KBM-7 (cell line): Measurements from ENCODE around the gene AMFR.

ENCODE experiments used
- DNase-seq: peaks from one replicate; pipeline ENCODE4 v3.0.0-alpha.2; 2015
- in situ Hi-C: fragments of 300-500 bp; cut with MboI; formaldehyde crosslinking; loops from 2 replicates; pipeline ENCODE4 v1.14.3; 2020; ENCODE audit warnings: low sequenced_read_pairs, low pct_unique_long_range_greater_than_20kb, mixed read lengths

Gene AMFR

DNA sequence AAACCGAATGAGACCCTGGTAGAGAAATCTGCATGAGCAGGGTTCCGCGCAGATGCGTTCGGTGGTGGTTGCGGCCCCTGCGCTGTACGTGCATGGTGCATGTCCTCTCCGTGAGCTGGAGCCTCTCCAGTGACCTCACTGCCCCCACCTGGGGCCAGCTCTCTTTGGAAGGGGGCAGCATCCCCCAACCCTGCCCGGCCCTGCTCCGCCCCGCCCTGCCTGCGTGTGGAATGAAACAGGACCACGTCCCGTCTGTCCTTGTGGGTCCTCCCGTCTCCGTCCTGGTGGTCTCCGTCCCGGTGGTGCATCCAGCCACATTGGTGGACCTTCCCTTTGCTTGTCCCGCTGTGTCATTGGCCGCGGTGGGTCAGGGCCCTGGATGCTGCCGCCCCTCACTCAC is 84.9 kb downstream of the AMFR start:
- in situ Hi-C loops: no loop called here
- no peak for DNase-seq

- in situ Hi-C loops: no loop called here
- DNase-seq: no peak
These were observed 85.7 kb downstream of the AMFR start for GRCh38 chr16:56339431-56340195.

DNA sequence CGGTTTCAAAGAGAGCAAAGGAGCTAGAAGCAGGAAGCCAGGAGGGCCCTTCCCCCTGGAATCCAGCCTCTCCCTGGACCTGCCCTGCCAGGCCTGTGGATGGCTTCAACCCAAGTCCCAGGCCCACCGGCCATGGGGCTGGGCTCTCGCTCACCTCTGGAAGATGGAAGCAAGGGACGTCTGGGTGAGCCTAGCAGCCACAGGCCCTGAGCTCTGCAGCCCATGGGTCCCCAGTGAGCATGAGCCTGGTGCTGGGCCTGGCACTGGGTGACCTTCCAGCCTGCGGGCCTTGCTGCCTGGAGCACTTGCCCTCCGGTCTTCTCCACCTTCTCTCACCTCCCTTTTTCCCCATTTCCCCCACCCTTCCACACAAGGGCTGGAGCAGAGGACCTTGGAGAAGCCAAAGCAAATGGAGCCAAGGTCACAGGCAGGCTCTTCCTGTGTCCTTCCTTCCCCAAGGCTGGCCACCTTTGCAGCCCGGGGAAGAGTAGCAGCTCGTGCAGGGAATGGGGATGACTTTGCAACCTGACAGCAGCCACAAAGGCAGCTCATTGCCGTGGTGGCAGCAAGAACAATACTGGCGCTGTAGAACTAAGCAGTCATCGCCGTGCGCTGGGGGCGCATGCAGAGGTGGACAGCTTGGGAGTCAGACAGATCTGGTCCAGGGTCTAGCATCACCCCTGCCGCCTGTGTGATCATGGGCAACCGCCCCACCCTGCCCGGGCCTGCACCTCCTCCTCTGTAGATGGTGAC is 86.6 kb downstream of the AMFR start:
- DNase-seq: no peak
- in situ Hi-C loops: no loop called here

- in situ Hi-C loops: no loop called here
- no peak for DNase-seq
These were observed 87.5 kb downstream of the AMFR start for GRCh38 chr16:56337858-56338325.

DNA sequence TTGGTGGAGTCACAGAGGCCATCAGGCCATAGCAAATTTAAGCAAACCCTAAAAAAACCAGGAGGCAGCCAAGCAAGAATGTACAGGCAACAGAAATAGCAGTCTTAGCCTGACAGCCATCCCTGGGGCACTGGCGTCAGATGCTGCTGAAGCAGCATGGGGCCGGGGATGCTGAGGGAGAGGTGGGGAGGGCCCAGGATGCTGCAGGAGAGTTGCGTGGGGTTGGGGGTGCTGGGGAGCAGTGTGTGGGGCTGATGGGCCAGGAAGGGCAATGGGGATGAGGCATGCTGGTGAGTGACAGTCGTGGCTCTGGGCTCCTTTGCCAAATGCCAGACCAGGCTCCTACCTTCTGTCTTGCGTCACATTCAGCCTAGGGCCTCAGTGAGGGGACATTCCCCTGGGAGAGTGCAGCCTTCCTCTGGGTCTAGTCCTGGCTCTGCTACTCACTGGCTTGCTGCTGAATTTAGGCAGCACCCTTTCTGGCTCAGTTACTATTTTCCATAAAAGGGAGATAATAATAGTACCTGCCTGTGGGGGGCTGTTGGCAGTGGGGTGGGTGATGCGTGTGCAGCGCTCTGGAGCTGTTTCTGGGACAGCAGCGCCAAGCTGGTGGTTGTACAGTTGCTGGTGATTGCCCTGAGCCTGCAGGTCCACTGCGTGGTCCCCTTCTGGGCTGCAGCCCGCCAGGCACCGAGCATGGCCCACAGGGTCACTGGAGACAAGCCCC is 88.1 kb downstream of the AMFR start:
- in situ Hi-C loops: no loop called here
- DNase-seq: no peak

DNA sequence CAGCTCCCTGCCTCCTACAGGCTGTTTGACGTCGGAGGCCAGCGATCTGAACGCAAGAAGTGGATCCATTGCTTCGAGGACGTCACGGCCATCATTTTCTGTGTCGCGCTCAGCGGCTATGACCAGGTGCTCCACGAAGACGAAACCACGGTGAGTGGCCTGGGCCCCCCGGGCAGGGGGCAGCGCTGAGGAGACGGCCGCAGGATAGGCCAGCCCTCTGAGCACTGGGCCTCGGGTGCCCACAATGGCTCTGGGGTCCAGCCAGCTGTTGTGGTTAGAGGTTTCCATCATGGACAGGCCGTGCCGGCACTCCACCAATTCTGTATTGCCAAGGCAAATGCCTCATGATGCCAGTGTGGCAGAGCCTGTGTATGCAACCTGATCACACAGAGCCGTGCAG is 88.6 kb downstream of the AMFR start:
- DNase-seq: no peak
- in situ Hi-C loops: no loop called here

- DNase-seq: no peak
- in situ Hi-C loops: no loop called here
These were observed 89.2 kb downstream of the AMFR start for GRCh38 chr16:56336071-56336688.

DNA sequence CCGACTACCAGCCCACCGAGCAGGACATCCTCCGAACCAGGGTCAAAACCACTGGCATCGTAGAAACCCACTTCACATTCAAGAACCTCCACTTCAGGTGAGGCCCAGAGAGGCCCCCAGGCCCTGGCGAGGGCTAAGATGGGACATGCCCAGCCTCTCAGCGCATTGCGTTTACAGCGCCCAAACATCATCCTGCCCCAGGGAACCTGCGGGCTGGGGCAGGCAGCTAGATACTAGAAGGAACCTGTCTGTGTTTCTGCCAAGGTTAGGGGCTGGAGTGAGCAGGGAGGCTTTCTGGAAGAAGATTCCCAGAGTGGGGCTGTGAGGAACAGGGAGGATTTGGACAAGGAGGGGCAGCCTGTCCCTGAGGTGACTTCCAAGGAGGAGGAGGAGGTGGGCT is 90.6 kb downstream of the AMFR start:
- DNase-seq: no peak
- in situ Hi-C loops: no loop called here

DNA sequence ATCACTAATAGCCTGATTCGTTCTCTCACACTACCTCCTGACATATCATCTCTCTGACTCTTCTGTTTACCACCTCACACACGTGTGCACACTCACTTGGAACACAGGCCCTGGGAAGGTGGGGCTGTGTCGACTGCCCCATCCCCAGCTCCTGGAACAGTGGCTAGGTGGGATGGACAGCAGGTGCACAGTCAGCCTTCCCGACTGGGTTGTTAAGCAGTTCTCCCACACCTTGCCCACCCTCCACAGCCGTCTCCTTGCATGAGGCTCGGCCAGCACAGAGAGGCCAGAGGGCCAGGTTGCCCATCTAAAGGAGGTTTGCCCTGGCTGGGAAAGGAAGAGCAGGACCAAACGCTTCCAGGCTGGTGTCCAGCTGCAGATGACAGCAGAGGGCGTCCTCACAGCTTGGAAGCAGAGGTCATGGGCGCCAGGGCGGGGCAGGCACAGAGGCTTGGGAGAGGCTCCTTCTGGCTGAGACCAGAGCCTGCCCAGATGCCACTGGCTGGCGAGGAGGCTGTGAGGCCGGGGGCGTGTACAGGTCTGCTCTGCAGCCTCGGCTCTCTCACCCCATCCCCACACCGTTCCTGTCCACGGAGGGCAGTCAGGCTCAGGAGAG is 92.8 kb downstream of the AMFR start:
- in situ Hi-C loops: no loop called here
- no peak for DNase-seq

GRCh38 chr16:56331915-56332314 is 93.4 kb downstream of the AMFR start:
- in situ Hi-C loops: no loop called here
- no peak for DNase-seq

- DNase-seq: no peak
- in situ Hi-C loops: no loop called here
These were observed 93.9 kb downstream of the AMFR start for GRCh38 chr16:56331399-56331798.

DNA sequence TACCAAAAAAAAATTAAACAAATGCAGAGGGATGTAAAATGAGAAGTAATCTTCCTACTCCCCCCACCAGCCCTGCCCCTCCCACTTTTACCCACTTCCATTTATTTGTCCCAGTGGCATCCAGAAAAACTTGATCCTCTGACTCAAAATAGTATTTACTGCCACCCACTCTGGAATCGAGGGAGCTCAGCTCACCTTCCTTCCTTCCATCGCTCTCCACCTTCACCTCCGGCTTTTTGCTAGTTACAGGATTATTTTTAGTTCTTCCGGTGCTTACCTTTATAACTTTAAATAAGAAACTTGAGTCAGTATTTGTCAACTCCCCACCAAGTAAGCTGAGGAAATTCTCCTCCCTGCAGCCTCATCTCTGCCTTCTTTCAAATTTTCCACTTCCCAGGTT is 94.9 kb downstream of the AMFR start:
- DNase-seq: no peak
- in situ Hi-C loops: no loop called here

- DNase-seq: no peak
- in situ Hi-C loops: no loop called here
These were observed 95.5 kb downstream of the AMFR start for GRCh38 chr16:56329887-56330286.

DNA sequence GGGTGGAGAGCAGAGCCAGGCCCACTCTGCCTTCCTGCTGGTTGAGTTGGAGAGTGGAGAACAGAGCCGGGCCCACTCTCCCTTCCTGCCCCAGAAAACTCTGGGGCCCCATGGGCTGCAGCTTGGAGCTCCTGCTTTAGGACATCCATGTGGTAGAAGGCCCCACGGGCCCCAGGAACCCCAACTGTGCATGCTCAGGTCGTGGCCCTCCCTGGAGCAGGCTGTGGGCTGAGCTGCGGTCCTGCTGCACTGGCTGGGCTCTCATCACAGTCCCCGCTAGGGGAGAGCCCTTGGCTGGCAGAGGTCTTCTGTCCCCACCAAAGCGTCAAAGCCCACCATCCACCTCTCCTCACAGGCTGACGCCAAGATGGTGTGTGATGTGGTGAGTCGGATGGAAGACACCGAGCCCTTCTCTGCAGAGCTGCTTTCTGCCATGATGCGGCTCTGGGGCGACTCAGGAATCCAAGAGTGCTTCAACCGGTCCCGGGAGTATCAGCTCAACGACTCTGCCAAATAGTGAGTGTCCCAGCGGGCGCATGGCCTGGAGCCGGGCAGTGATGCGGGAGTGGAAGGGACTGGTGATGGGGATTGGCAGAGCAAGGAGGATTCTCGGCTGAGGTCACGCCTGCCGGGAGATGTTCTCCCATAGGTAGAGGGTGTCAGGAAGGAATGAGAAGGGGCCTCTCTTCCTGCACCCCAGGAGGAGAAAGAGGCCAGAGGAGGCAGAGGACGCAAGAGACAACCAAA is 96.9 kb downstream of the AMFR start:
- in situ Hi-C loops: no loop called here
- no peak for DNase-seq

GRCh38 chr16:56327929-56328258 is 97.5 kb downstream of the AMFR start:
- in situ Hi-C loops: no loop called here
- DNase-seq: no peak

GRCh38 chr16:56327071-56327928 is 98.0 kb downstream of the AMFR start:
- in situ Hi-C loops: no loop called here
- no peak for DNase-seq

DNA sequence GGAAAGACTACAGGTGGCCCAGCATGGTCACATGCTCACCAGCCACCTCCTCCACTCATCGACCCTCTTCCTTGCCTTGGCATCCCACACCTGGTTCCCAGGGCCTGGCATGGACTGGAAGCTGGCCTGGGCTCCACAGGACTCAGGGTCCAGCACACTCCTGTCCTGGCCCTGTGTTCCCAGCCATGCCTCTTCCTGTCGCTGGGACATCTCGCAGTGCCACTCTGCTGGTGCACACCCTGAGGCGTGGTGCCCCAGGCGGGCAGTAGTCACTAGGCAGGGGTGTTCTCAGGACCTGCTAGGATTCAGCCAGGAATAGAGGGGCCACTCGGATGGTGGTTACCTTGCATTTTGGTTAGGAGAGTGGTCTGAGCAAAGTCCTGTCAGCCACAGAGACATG is 99.4 kb downstream of the AMFR start:
- in situ Hi-C loops: no loop called here
- DNase-seq: no peak

- no peak for DNase-seq
- in situ Hi-C loops: no loop called here
These were observed 100.9 kb downstream of the AMFR start for GRCh38 chr16:56324406-56324805.
